HepG2 (cell line): ENCODE measurements around the gene CDKN2C. TPM values are rescaled to one million over a fixed set of nuclear protein-coding genes. Genes with fewer than 3 reads are reported as not detected.
A peak's percentile ranks its signal among the peaks of the same experiment; 100 is the strongest.

ENCODE experiments used
- BCLAF1 ChIP-seq: fragments of 450-650 bp; IDR thresholded peaks from 2 replicates; pipeline ENCODE4 v1.6.1; 2017; ENCODE audit warnings: mild to moderate bottlenecking
- ERF ChIP-seq: IDR thresholded peaks from 2 replicates; pipeline ENCODE4 v1.6.1; 2018; ENCODE audit warnings: missing biosample characterization, missing genetic modification reagents
- HDAC1 ChIP-seq: sonication (generic); formaldehyde crosslinking; IDR thresholded peaks from 2 replicates; pipeline ENCODE4 v1.5.1; 2020; ENCODE audit warnings: mild to moderate bottlenecking, missing genetic modification reagents
- KLF13 ChIP-seq: sonication (generic); formaldehyde crosslinking; IDR thresholded peaks from 2 replicates; pipeline ENCODE4 v1.4.0; 2020; ENCODE audit warnings: mild to moderate bottlenecking, missing genetic modification reagents
- MEIS1 ChIP-seq: sonication (generic); formaldehyde crosslinking; IDR thresholded peaks from 2 replicates; pipeline ENCODE4 v1.9.0; 2021; ENCODE audit warnings: mild to moderate bottlenecking, missing genetic modification reagents, moderate library complexity, borderline replicate concordance
- MLXIP ChIP-seq: sonication (generic); formaldehyde crosslinking; IDR thresholded peaks from 2 replicates; pipeline ENCODE4 v1.9.0; 2021; ENCODE audit warnings: missing genetic modification reagents, borderline replicate concordance
- MTA1 ChIP-seq: sonication (generic); formaldehyde crosslinking; IDR thresholded peaks from 2 replicates; pipeline ENCODE4 v1.4.0; 2020; ENCODE audit warnings: missing genetic modification reagents, mild to moderate bottlenecking, borderline replicate concordance
- NONO ChIP-seq, 2 experiments: fragments of 450-650 bp in 1 of 2; sonication (generic) in 1 of 2; formaldehyde crosslinking in 1 of 2; IDR thresholded peaks in 1 of 2; conservative IDR thresholded peaks in 1 of 2; 2 replicates each; pipeline versions ENCODE4 v1.6.1 to v1.8.0; 2017 to 2022; ENCODE audit warnings: mild to moderate bottlenecking in 1 of 2, missing genetic modification reagents in 1 of 2, moderate library complexity in 1 of 2
- REL ChIP-seq: sonication (generic); formaldehyde crosslinking; conservative IDR thresholded peaks from 2 replicates; pipeline ENCODE4 v1.8.0; 2022; ENCODE audit warnings: mild to moderate bottlenecking, missing genetic modification reagents, moderate library complexity
- SATB2 ChIP-seq: sonication (generic); formaldehyde crosslinking; IDR thresholded peaks from 2 replicates; pipeline ENCODE4 v1.5.0; 2020; ENCODE audit warnings: missing genetic modification reagents
- TCF12 ChIP-seq, 2 experiments: fragments of 450-650 bp in 1 of 2; sonication (generic) in 1 of 2; formaldehyde crosslinking in 1 of 2; IDR thresholded peaks; 2 replicates each; pipeline versions ENCODE4 v1.6.1 to v1.8.0; 2017 to 2022; ENCODE audit warnings: antibody characterized with exemption in 1 of 2, mild to moderate bottlenecking in 1 of 2, missing genetic modification reagents in 1 of 2, moderate library complexity in 1 of 2
- ZFP91 ChIP-seq: sonication (generic); formaldehyde crosslinking; IDR thresholded peaks from 2 replicates; pipeline ENCODE4 v1.9.0; 2022; ENCODE audit warnings: missing genetic modification reagents, mild to moderate bottlenecking, borderline replicate concordance
- ZMAT3 ChIP-seq: sonication (generic); formaldehyde crosslinking; conservative IDR thresholded peaks from 2 replicates; pipeline ENCODE4 v1.7.0; 2021; ENCODE audit warnings: missing genetic modification reagents
- ZNF275 ChIP-seq: sonication (generic); formaldehyde crosslinking; IDR thresholded peaks from 2 replicates; pipeline ENCODE4 v1.8.0; 2022; ENCODE audit warnings: missing genetic modification reagents, mild to moderate bottlenecking, inconsistent platforms, borderline replicate concordance
- ZNF563 ChIP-seq: sonication (generic); formaldehyde crosslinking; IDR thresholded peaks from 2 replicates; pipeline ENCODE4 v1.8.0; 2022; ENCODE audit warnings: mild to moderate bottlenecking, moderate library complexity, missing genetic modification reagents
- ZNF691 ChIP-seq: sonication (generic); formaldehyde crosslinking; IDR thresholded peaks from 2 replicates; pipeline ENCODE4 v1.4.0; 2020; ENCODE audit warnings: missing genetic modification reagents, low read depth, mild to moderate bottlenecking, borderline replicate concordance
- ZNF703 ChIP-seq: sonication (generic); formaldehyde crosslinking; IDR thresholded peaks from 2 replicates; pipeline ENCODE4 v1.5.1; 2020; ENCODE audit warnings: missing genetic modification reagents, mild to moderate bottlenecking, moderate library complexity, borderline replicate concordance
- ZNF792 ChIP-seq: IDR thresholded peaks from 2 replicates; pipeline ENCODE4 v1.6.1; 2016
- polyA plus RNA-seq, 8 experiments: library from polyadenylated mRNA; depleted of rRNA in 3 of 8; stranded (reverse) in 7 of 8; unstranded in 1 of 8; fragments of >200 nt; fragmentation: Illumina TruSeq in 4 of 8; extraction: Trizol in 4 of 8; gene quantifications; 2 replicates each; pipeline versions ENCODE4 v1.2.1 to v1.2.3, GENCODE V29; 2011 to 2016; ENCODE audit warnings: low read depth in 4 of 8, missing spikeins in 1 of 8, mixed read lengths in 1 of 8; ENCODE audit not compliant: insufficient read depth in 1 of 8
- total RNA-seq, 5 experiments: library from RNA; depleted of rRNA; stranded (reverse); fragments of >200 nt; fragmentation: Illumina TruSeq; extraction: Trizol; gene quantifications; 2 replicates each; pipeline ENCODE4 v1.2.3, GENCODE V29; 2016; ENCODE audit warnings: low read depth in 1 of 5

Gene CDKN2C
- total and polyA plus RNA-seq, 2 of the 13 experiments (the other 11 are each of a cell fraction or from before 2014, with no cell fraction given), result 7.8 to 13.7 TPM

DNA sequence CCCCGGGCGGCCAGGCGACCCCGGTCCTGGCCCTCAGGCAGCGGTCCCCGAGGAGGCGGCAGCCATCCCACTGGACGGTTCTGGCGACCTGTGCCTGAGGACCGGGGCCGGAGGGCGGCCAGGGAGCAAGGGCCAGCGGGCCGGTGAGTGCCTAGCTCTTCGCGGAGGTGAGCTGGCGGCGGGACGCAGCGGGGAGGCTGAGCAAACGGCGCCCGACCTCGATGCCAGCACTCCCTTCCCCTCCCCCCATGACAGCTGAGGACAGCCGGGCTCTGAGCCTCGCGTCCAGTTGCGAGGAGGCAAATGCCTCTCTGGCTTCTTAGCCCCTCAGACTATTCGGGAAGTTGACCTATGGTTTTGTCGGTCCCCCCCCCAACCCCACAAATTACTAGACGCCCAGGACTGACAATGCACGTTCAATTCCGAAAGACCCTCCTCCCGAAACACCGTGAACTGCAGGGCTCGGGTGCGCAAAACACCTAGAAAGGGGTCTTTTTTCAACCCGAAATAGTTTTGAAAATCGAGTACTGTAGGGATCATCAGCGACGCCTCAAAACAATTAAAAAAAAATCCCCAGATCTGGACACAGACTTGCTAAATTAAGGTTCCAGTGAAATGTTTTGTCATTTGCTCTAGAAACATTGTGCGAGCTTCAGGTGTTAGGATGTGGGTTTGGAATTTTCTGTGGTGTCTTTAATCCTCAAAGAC lies 8.3 kb downstream of the CDKN2C start (continued):
- no peak for TF ChIP-seq ZNF691 (CRISPR knock-in tag)
- TF ChIP-seq KLF13 (CRISPR knock-in tag), result no peak; the same call in 1 of the 2 replicates
- TF ChIP-seq MLXIP (CRISPR knock-in tag), result no peak
- no peak for TF ChIP-seq ZNF563 (CRISPR knock-in tag)
- TF ChIP-seq ZNF275 (CRISPR knock-in tag), result peak; percentile 47; the same call in 1 of the 2 replicates
- TF ChIP-seq SATB2 (CRISPR knock-in tag), result 0 out of 2 replicates have a peak, but pooled peaks have one; percentile 3
- 0 out of 2 replicates have a peak, but pooled peaks have one; percentile 51 for TF ChIP-seq ZNF792 (CRISPR knock-in tag)
- TF ChIP-seq HDAC1 (CRISPR knock-in tag), result peak; percentile 67; the same call in 1 of the 2 replicates
- no peak for TF ChIP-seq ZMAT3 (CRISPR knock-in tag)
- TF ChIP-seq MTA1 (CRISPR knock-in tag), result peak; percentile 44; the same call in 1 of the 2 replicates
- no peak for TF ChIP-seq NONO (IDR thresholded peaks at IDR 0.05)
- TF ChIP-seq NONO (CRISPR knock-in tag; conservative IDR thresholded peaks at IDR 0.05), result no peak; the same call in 1 of the 2 replicates
- no peak for TF ChIP-seq ZNF703 (CRISPR knock-in tag)
- no peak for TF ChIP-seq ERF
- TF ChIP-seq REL (CRISPR knock-in tag), result 0 out of 2 replicates have a peak, but pooled peaks have one; percentile 17
- no peak for TF ChIP-seq BCLAF1
- TF ChIP-seq ZFP91 (CRISPR knock-in tag), result 0 out of 2 replicates have a peak, but pooled peaks have one; percentile 69
- TF ChIP-seq TCF12 (IDR thresholded peaks at IDR 0.05), result no peak
- no peak for TF ChIP-seq TCF12 (CRISPR knock-in tag; IDR thresholded peaks at IDR 0.05)
- peak; percentile 73; the same call in 1 of the 2 replicates for TF ChIP-seq MEIS1 (CRISPR knock-in tag)
